Activated CD4-positive, alpha-beta T cell treated with anti-CD3 and anti-CD28 coated beads for 4 hours (primary cell): ENCODE results near the gene RLN1.
A peak's percentile ranks its signal among the peaks of the same experiment; 100 is the strongest.
"Not testable (repeated sequence)": the region's sequence is repeated elsewhere in the genome, so short reads cannot be mapped to it uniquely, and the experiment has no call there.

Source experiments
- DNase-seq, 2 donors: peaks; one replicate each; pipeline ENCODE4 v3.0.0-alpha.2; 2020

Gene RLN1

GRCh38 chr9:5321058-5321457 is 18.6 kb downstream of the RLN1 start:
- DNase-seq = no peak

GRCh38 chr9:5316406-5316805 is 23.3 kb downstream of the RLN1 start:
- DNase-seq = not testable (repeated sequence)

DNA sequence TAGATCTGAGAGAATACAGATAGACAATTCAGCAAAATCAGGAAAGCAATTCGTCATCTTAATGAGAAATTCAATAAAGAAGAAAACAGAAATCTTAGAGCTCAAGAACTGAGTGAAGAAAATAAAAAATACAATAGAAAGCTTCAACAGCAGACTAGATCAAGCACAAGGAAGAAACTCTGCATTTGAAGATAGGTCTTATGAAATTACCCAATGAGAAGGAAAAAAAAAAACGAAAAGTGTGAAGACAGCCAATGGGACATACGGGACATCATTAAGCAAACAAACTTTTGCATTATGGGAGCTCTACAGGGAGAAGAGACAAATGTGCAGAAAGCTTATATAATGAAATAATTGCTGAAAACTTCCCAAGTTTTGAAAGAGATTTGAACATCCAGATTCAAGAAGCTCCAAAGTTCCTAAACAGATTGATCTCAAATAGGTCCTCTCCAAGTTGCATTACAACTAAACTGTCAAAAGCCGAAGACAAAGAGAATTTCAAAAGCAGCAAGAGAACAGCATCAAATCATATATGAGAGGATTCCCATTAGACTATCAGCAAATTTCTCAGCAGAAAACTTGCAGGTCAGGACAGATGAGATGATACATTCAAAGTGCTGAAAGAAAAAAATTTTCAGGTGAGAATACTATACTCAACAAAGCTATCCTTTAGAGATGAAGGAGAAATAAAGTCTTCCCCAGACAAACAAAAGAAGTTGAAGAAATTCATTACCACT is 24.3 kb downstream of the RLN1 start:
- DNase-seq = no peak

GRCh38 chr9:5310851-5311250 is 28.8 kb downstream of the RLN1 start:
- no peak for DNase-seq

- no peak for DNase-seq
Observed at GRCh38 chr9:5305741-5306140, 33.9 kb downstream of the RLN1 start.

DNA sequence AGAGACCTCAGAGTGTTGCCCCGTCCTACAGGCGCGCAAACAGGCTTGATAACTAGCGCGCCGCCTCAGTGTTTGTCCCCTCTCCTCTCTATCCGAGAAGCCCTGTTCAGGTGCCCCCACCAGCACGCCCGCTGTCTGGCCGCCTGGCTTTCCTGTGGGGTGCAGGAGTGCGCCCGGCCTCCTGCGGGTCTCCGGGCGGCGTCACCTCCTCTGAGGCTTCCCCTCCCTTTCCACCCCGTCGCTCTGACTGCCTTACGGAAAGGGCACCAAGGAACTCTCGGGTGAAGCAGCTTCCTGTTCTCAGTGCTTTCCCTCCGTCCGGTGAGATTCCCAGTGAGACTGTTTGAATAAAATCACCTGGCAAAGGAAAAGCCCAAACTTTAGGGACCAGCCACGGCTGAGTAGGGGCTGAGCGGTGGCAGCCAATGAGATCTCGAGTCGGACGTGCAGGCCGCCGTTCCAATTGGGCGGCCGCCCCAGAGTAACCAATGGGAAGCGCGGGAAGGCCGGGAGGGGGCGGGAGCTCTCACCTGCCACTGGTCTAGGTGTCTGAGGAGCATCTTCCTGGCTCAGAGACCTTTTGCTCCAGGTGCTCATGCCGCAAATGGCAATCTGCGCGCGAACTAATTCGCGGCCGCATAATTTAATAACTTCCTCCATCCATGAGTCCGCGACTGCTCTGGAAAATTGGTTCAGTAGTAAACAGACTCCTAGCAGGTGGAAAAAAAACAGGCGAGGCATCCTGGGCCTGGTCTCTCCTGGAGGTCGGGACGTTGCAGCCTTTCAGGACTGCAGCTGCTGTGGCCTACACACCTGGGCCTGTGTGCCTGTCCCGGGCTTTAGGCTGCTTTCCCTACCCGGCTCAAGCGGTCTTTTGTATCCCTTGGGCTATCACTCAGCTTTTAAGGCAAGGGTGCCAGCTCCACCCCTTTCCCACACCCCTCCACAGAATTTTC is 35.6 kb downstream of the RLN1 start, which contains the start of gene RLN2:
Gene RLN2 (minus strand): TSS at position 877 of the 956 bp plus-strand sequence. CDS start 136 bp downstream, at position 741.
- DNase-seq = peak in 1 of 2 donors; percentile 9

GRCh38 chr9:5301544-5301943 is 38.1 kb downstream of the RLN1 start:
- peak in 1 of 2 donors; percentile 2 for DNase-seq

DNA sequence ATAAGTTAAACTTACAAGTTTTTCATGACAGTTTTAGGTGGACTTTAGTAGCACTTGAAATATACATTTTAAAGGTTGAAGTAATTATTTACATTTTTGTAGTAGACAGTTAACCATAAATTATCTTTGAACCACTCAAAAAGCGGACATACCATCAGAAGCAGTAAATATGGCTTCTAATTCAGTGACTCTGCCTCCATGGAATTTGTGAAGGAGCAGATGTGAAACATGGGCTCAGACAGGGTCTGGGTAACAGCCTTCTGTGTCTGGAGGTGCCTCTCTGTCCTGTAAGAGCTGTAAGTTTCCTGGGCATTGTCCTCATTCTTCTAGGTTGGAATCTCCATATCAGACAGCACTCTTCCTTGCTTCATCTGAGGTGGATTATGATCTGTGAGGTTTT is 47.5 kb downstream of the RLN1 start:
- no peak for DNase-seq

- DNase-seq = no peak
Observed at GRCh38 chr9:5288591-5288990, 51.1 kb downstream of the RLN1 start.

- no peak for DNase-seq
Observed at GRCh38 chr9:5286262-5286661, 53.4 kb downstream of the RLN1 start.
